ENCODE data around the gene PDGFRB. TPM values are rescaled to one million over a fixed set of nuclear protein-coding genes. Genes with fewer than 3 reads are reported as not detected.

The PDGFRB gene
- total and polyA plus RNA-seq, 2 of the 8 experiments (the other 6 are each of a cell fraction or from before 2014, with no cell fraction given): 4.2 to 13.7 TPM

DNA sequence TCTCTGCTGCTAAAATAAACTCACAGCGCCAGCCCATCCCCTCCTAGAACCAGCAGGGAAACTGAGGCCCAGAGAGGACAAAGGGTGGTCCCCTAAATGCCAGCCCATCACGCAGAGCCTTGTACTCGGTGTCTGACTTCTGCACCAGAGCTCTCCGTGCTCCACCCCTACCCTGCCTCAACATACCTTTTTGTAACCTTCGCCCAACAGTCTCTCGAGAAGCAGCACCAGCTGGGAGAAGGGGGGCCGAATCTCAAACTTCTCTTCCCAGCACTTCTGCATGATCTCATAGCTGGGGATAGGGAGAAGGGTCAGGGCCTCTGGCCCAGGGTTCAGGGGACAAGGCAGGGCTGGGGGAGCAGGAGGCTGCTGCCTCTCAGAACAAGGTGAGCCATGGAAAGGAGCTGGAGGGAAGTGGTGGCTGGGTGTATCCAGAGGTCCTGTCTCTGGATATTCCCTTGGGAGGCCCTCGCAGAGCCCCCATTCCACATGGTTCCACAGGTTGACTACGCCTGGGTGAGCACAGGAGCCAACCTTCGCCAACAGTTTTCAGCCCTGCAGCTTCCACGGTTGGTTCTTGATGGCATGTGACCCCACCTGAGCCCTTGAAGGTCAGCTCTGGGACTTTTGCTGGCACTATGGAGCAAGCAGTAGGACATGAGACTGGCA lies 37.0 kb downstream of the PDGFRB start:
- no peak overlapping the region for H3K14ac ChIP-seq (ENCODE audit: insufficient read length)
- no peak overlapping the region for H3K4ac ChIP-seq (replicated peaks; ENCODE audit: insufficient read length, low read depth, low read length)
- no peak overlapping the region for H2BK15ac ChIP-seq (ENCODE audit: low read length)
- H2BK20ac ChIP-seq (ENCODE audit: low read length): no peak overlapping the region
- no peak overlapping the region for H3K9ac ChIP-seq (replicated peaks in 1 of 4; ENCODE audit: extremely low read depth in 1 of 4, low read depth in 3 of 4, low read length in 3 of 4)
- no peak overlapping the region for H3K18ac ChIP-seq (ENCODE audit: extremely low read depth, low read length)
- CTCF ChIA-PET (ENCODE audit: partially characterized antibody): interaction anchor here (0.6 to 16.9 kb wide), 18 partner anchors 9 to 434 kb away, joined by 3 to 188 read pairs (median 4); partner anchors contain the start of gene PDGFRB
- no peak overlapping the region for H2BK120ac ChIP-seq (replicated peaks; ENCODE audit: low read depth, low read length)
- POLR2A ChIA-PET (ENCODE audit: partially characterized antibody): interaction anchor here (1.3 kb wide), 1 partner anchor 185 kb away, joined by 3 read pairs; no protein-coding TSS in a partner anchor
- H3K23me2 ChIP-seq (ENCODE audit: low read depth, low read length): no peaks in the 10 kb centered on the region
- H3K56ac ChIP-seq (replicated peaks; ENCODE audit: insufficient read length, low read depth, low read length): no peak overlapping the region
- H2BK12ac ChIP-seq (ENCODE audit: low read depth, low read length): no peak overlapping the region
- DNase-seq (ENCODE audit: low read depth in 1 of 2, low spot score in 2 of 2): no peak
- no peak overlapping the region for H4K91ac ChIP-seq (replicated peaks; ENCODE audit: insufficient read length, low read length)
- H3K4me3 ChIP-seq (ENCODE audit: extremely low read depth in 1 of 4, insufficient read depth in 2 of 4, low read depth in 3 of 4, low read length in 4 of 4): no peak overlapping the region
- no peak for TF ChIP-seq SIX5 (IDR thresholded peaks at IDR 0.05; ENCODE audit: low read depth, low read length)
- no peak for TF ChIP-seq TCF12 (IDR thresholded peaks at IDR 0.05; ENCODE audit: low read depth, low read length)
- no peak for TF ChIP-seq RNF2 (IDR thresholded peaks at IDR 0.05; ENCODE audit: borderline replicate concordance, low read depth, low read length, missing control alignments, poor library complexity, severe bottlenecking)
- TF ChIP-seq BACH1 (IDR thresholded peaks at IDR 0.05; ENCODE audit: low read length): no peak
- no peak for TF ChIP-seq CHD2 (IDR thresholded peaks at IDR 0.05; ENCODE audit: low read length)
- no peak for TF ChIP-seq GABPA (IDR thresholded peaks at IDR 0.05; ENCODE audit: borderline replicate concordance, insufficient read depth, low read length)
- TF ChIP-seq RBBP5 (IDR thresholded peaks at IDR 0.05; ENCODE audit: borderline replicate concordance, low read depth, low read length): no peak
- H2BK5ac ChIP-seq (ENCODE audit: low read depth, low read length): no peak overlapping the region
- no peak overlapping the region for H2AK5ac ChIP-seq (ENCODE audit: low read depth, low read length)
- H3K4me1 ChIP-seq (replicated peaks in 1 of 4; ENCODE audit: control insufficient read depth in 3 of 4, insufficient read depth in 4 of 4, low read length in 3 of 4): peaks cover 0 to 6% (median 2%) of the 10 kb centered on the region in 4 experiments; a peak in 3 of 7 replicates
- H2AFZ ChIP-seq (ENCODE audit: low read length): no peak overlapping the region
- H3K79me1 ChIP-seq (ENCODE audit: low read depth, low read length): no peaks in the 10 kb centered on the region
- H3K23ac ChIP-seq (ENCODE audit: insufficient read length): no peak overlapping the region
- no peak overlapping the region for H3K27ac ChIP-seq (ENCODE audit: low read depth, low read length)
- H3K4me2 ChIP-seq (ENCODE audit: insufficient read depth in 1 of 2, low read depth in 2 of 2, low read length in 2 of 2): no peak overlapping the region
- no peak overlapping the region for H4K8ac ChIP-seq (ENCODE audit: extremely low read depth, insufficient read depth, low read length)
- no peak for FAIRE-seq
- H3K9me3 ChIP-seq (ENCODE audit: insufficient read depth in 2 of 2, low read depth in 1 of 2, low read length in 1 of 2): no peaks in the 10 kb centered on the region
- H4K5ac ChIP-seq (ENCODE audit: insufficient read length, low read depth, low read length): no peak overlapping the region
- H4K20me1 ChIP-seq (replicated peaks in 1 of 2; ENCODE audit: control insufficient read depth in 1 of 2, insufficient read depth in 2 of 2, low read length in 2 of 2): peaks cover 0 to 3% of the 10 kb centered on the region in 2 experiments
- no peaks in the 10 kb centered on the region for H3K79me2 ChIP-seq (ENCODE audit: control insufficient read depth in 1 of 2, insufficient read depth in 2 of 2, low read length in 2 of 2)
- no peaks in the 10 kb centered on the region for H3K36me3 ChIP-seq (ENCODE audit: control insufficient read depth in 2 of 4, insufficient read depth in 4 of 4, low read length in 3 of 4)
- H3K27me3 ChIP-seq (replicated peaks in 1 of 4; ENCODE audit: control insufficient read depth in 3 of 4, extremely low read depth in 1 of 4, insufficient read depth in 3 of 4, low read length in 3 of 4): no peaks in the 10 kb centered on the region
- WGBS, 2 experiments (ENCODE audit: extremely low coverage in 1 of 2, insufficient coverage in 1 of 2, insufficient read length in 1 of 2, insufficient replicate concordance in 2 of 2, low coverage in 1 of 2, low lambda C conversion rate in 2 of 2, missing lambda C conversion rate in 1 of 2): 80% methylated on average over 11 of the region's 11 CpGs; no CpG with 5 or more reads in 1 of the 2 experiments

Measured in H1 (cell line).